LoVo (cell line): ENCODE measurements around the gene POTEG.
"Not testable (repeated sequence)": the region's sequence is repeated elsewhere in the genome, so short reads cannot be mapped to it uniquely, and the experiment has no call there.

Experiments
- DNase-seq: peaks from one replicate; pipeline ENCODE4 v3.0.0-alpha.2; 2016; ENCODE audit warnings: low spot score

POTEG gene

GRCh38 chr14:19434241-19434640, at the start of gene POTEG:
Gene POTEG (minus strand): TSS chr14:19434341. CDS start chr14:19434289, 52 bp downstream.
- DNase-seq = not testable (repeated sequence)

- DNase-seq = not testable (repeated sequence)
These were observed 48.0 kb upstream of the POTEG start for GRCh38 chr14:19482093-19482492.

- DNase-seq = not testable (repeated sequence)
These were observed 47.3 kb upstream of the POTEG start for GRCh38 chr14:19481421-19481820.

- DNase-seq = not testable (repeated sequence)
These were observed 46.4 kb upstream of the POTEG start for GRCh38 chr14:19480491-19480890.

- DNase-seq = not testable (repeated sequence)
These were observed 11.6 kb upstream of the POTEG start for GRCh38 chr14:19445761-19446160.

- not testable (repeated sequence) for DNase-seq
These were observed 5.7 kb upstream of the POTEG start for GRCh38 chr14:19439826-19440225.

- DNase-seq = not testable (repeated sequence)
These were observed 5.1 kb upstream of the POTEG start for GRCh38 chr14:19439219-19439618.

- DNase-seq = not testable (repeated sequence)
These were observed 2.9 kb upstream of the POTEG start for GRCh38 chr14:19437126-19437443.

- not testable (repeated sequence) for DNase-seq
These were observed 2.4 kb upstream of the POTEG start for GRCh38 chr14:19436311-19437125.

- DNase-seq = not testable (repeated sequence)
These were observed 1.7 kb upstream of the POTEG start for GRCh38 chr14:19435852-19436251.

- DNase-seq = not testable (repeated sequence)
These were observed 750 bp upstream of the POTEG start for GRCh38 chr14:19434891-19435290.

GRCh38 chr14:19433765-19434164, 376 bp downstream of the POTEG start:
- not testable (repeated sequence) for DNase-seq

GRCh38 chr14:19408519-19408918, 25.6 kb downstream of the POTEG start:
- not testable (repeated sequence) for DNase-seq

GRCh38 chr14:19402097-19402496, 32.0 kb downstream of the POTEG start:
- not testable (repeated sequence) for DNase-seq

- not testable (repeated sequence) for DNase-seq
These were observed 39.4 kb downstream of the POTEG start for GRCh38 chr14:19394727-19395126.

- not testable (repeated sequence) for DNase-seq
These were observed 43.9 kb downstream of the POTEG start for GRCh38 chr14:19390230-19390629.

- DNase-seq = not testable (repeated sequence)
These were observed 45.4 kb downstream of the POTEG start for GRCh38 chr14:19388741-19389140.

GRCh38 chr14:19386996-19387395, 47.1 kb downstream of the POTEG start:
- DNase-seq = not testable (repeated sequence)

- not testable (repeated sequence) for DNase-seq
These were observed 47.8 kb downstream of the POTEG start for GRCh38 chr14:19386309-19386708.

- DNase-seq = not testable (repeated sequence)
These were observed 49.9 kb downstream of the POTEG start for GRCh38 chr14:19384088-19384781.

- not testable (repeated sequence) for DNase-seq
These were observed 51.0 kb downstream of the POTEG start for GRCh38 chr14:19383008-19383584.

- not testable (repeated sequence) for DNase-seq
These were observed 54.0 kb downstream of the POTEG start for GRCh38 chr14:19380137-19380536.

GRCh38 chr14:19374451-19374903, 59.7 kb downstream of the POTEG start:
- DNase-seq = not testable (repeated sequence)
